Stimulated activated CD8-positive, alpha-beta memory T cell treated with anti-CD3 and anti-CD28 coated beads, Interleukin-4, amount 100 ng/mL, for 1 hour (primary cell): Measurements from ENCODE around the gene DNAH1.

Source experiments
- DNase-seq, 2 donors: peaks; one replicate each; pipeline ENCODE4 v3.0.0-alpha.2; 2020; ENCODE audit warnings: low read depth in 2 of 2, low spot score in 1 of 2

DNAH1 gene

GRCh38 chr3:52402101-52402521, 86.0 kb downstream of the DNAH1 start:
- DNase-seq, result no peak

GRCh38 chr3:52402706-52403270, 86.7 kb downstream of the DNAH1 start:
- DNase-seq, result no peak

- DNase-seq, result no peak
Observed at GRCh38 chr3:52403271-52403841, 87.2 kb downstream of the DNAH1 start.

GRCh38 chr3:52403955-52404354, 87.8 kb downstream of the DNAH1 start:
- no peak for DNase-seq

GRCh38 chr3:52404391-52404790, 88.3 kb downstream of the DNAH1 start:
- no peak for DNase-seq

GRCh38 chr3:52405066-52405465, 88.9 kb downstream of the DNAH1 start:
- DNase-seq, result no peak

GRCh38 chr3:52405601-52406110, 89.5 kb downstream of the DNAH1 start:
- DNase-seq, result no peak

- no peak for DNase-seq
Observed at GRCh38 chr3:52406231-52406661, 90.1 kb downstream of the DNAH1 start.

- no peak for DNase-seq
Observed at GRCh38 chr3:52406791-52407510, 90.8 kb downstream of the DNAH1 start.

- no peak for DNase-seq
Observed at GRCh38 chr3:52407779-52408178, 91.7 kb downstream of the DNAH1 start.

- no peak for DNase-seq
Observed at GRCh38 chr3:52408466-52408865, 92.3 kb downstream of the DNAH1 start.

GRCh38 chr3:52415800-52416199, 99.7 kb downstream of the DNAH1 start:
- no peak for DNase-seq

GRCh38 chr3:52420388-52420787, 104.3 kb downstream of the DNAH1 start:
- no peak for DNase-seq

GRCh38 chr3:52422669-52423068, 106.5 kb downstream of the DNAH1 start:
- no peak for DNase-seq

- DNase-seq, result no peak
Observed at GRCh38 chr3:52423173-52423572, 107.1 kb downstream of the DNAH1 start.

- DNase-seq, result no peak
Observed at GRCh38 chr3:52428151-52429005, 112.3 kb downstream of the DNAH1 start.

- DNase-seq, result no peak
Observed at GRCh38 chr3:52429031-52429430, 112.9 kb downstream of the DNAH1 start.

- DNase-seq, result no peak
Observed at GRCh38 chr3:52429779-52430415, 113.8 kb downstream of the DNAH1 start.

- DNase-seq, result no peak
Observed at GRCh38 chr3:52430416-52430810, 114.3 kb downstream of the DNAH1 start.

- DNase-seq, result no peak
Observed at GRCh38 chr3:52431459-52432223, 115.5 kb downstream of the DNAH1 start.
